Measurements from ENCODE around the gene TMEM59. TPM values are rescaled to one million over a fixed set of nuclear protein-coding genes. Genes with fewer than 3 reads are reported as not detected.

Gene TMEM59
- total RNA-seq, 1 donor from 2014 or later, result 103 TPM

- peaks cover 9% of the 10 kb centered on the region for H3K36me3 Mint-ChIP-seq (ENCODE audit: low read depth)
- H3K4me1 Mint-ChIP-seq, result no peaks in the 10 kb centered on the region
- H3K9me3 Mint-ChIP-seq, result no peaks in the 10 kb centered on the region
- no peak overlapping the region for H3K4me3 Mint-ChIP-seq
- no peak for TF ChIP-seq CTCF (IDR thresholded peaks at IDR 0.05)
- intact Hi-C loops (cut with micrococcal nuclease), result no loop called here
- ChIA-PET POLR2A (no interaction called here), CTCF (no interaction called here)
- H3K27me3 Mint-ChIP-seq, result no peaks in the 10 kb centered on the region
- ATAC-seq (ENCODE audit: low read depth) (no peak), DNase-seq (no peak)
- H3K27ac Mint-ChIP-seq, result no peak overlapping the region
These were observed 24.4 kb upstream of the TMEM59 start for GRCh38 chr1:54077359-54077758.

- no peak for DNase-seq
- H3K4me3 Mint-ChIP-seq, result no peak overlapping the region
- peak; percentile 88 for TF ChIP-seq CTCF (IDR thresholded peaks at IDR 0.05)
- peak; percentile 95 for ATAC-seq (ENCODE audit: low read depth)
- ChIA-PET POLR2A (interaction anchor here (0.9 to 1.0 kb wide), 2 partner anchors 18 to 337 kb away, joined by 3 to 4 read pairs; partner anchors contain the start of genes TCEANC2 and TMEM59), CTCF (interaction anchor here (1.0 to 2.7 kb wide), 4 partner anchors 337 to 740 kb away, joined by 4 to 29 read pairs (median 6); partner anchors contain the start of gene TTC22)
- intact Hi-C loops (cut with micrococcal nuclease), result loop anchor here (1.0 to 2.0 kb wide), 6 partner anchors 11 to 740 kb away; partner anchors contain the start of genes TCEANC2 and TMEM59
- no peaks in the 10 kb centered on the region for H3K4me1 Mint-ChIP-seq
- H3K27me3 Mint-ChIP-seq, result no peaks in the 10 kb centered on the region
- H3K36me3 Mint-ChIP-seq (ENCODE audit: low read depth), result peaks cover 16% of the 10 kb centered on the region
- H3K27ac Mint-ChIP-seq, result no peak overlapping the region
- no peaks in the 10 kb centered on the region for H3K9me3 Mint-ChIP-seq
These were observed 17.3 kb upstream of the TMEM59 start for GRCh38 chr1:54070171-54070837.

GRCh38 chr1:54069791-54070170, 16.8 kb upstream of the TMEM59 start:
- CTCF ChIA-PET, result interaction anchor here (1.0 to 2.7 kb wide), 4 partner anchors 12 to 740 kb away, joined by 3 to 29 read pairs (median 4); partner anchors contain the start of gene TTC22
- H3K9me3 Mint-ChIP-seq, result no peaks in the 10 kb centered on the region
- no peaks in the 10 kb centered on the region for H3K27me3 Mint-ChIP-seq
- intact Hi-C loops (cut with micrococcal nuclease), result loop anchor here (1.0 to 2.0 kb wide), 6 partner anchors 12 to 741 kb away; partner anchors contain the start of genes TCEANC2 and TMEM59
- ATAC-seq (ENCODE audit: low read depth), result peak; percentile 14
- peaks cover 16% of the 10 kb centered on the region for H3K36me3 Mint-ChIP-seq (ENCODE audit: low read depth)
- POLR2A ChIA-PET, result interaction anchor here (0.9 to 1.0 kb wide), 2 partner anchors 17 to 338 kb away, joined by 3 to 4 read pairs; partner anchors contain the start of genes TCEANC2 and TMEM59
- DNase-seq, result no peak
- no peaks in the 10 kb centered on the region for H3K4me1 Mint-ChIP-seq
- TF ChIP-seq CTCF (IDR thresholded peaks at IDR 0.05), result no peak
- H3K27ac Mint-ChIP-seq, result no peak overlapping the region
- no peak overlapping the region for H3K4me3 Mint-ChIP-seq

GRCh38 chr1:54064299-54064698, 11.3 kb upstream of the TMEM59 start:
- ATAC-seq (ENCODE audit: low read depth) (no peak), DNase-seq (no peak)
- TF ChIP-seq CTCF (IDR thresholded peaks at IDR 0.05), result no peak
- H3K4me3 Mint-ChIP-seq, result no peak overlapping the region
- ChIA-PET CTCF (no interaction called here), POLR2A (no interaction called here)
- H3K9me3 Mint-ChIP-seq, result no peaks in the 10 kb centered on the region
- H3K27me3 Mint-ChIP-seq, result no peaks in the 10 kb centered on the region
- intact Hi-C loops (cut with micrococcal nuclease), result no loop called here
- H3K27ac Mint-ChIP-seq, result no peak overlapping the region
- peaks cover 21% of the 10 kb centered on the region for H3K36me3 Mint-ChIP-seq (ENCODE audit: low read depth)
- H3K4me1 Mint-ChIP-seq, result no peaks in the 10 kb centered on the region

GRCh38 chr1:54054438-54054749, 1.4 kb upstream of the TMEM59 start:
- Mint-ChIP-seq H3K27me3 (no peaks in the 10 kb centered on the region), H3K4me1 (peaks cover 28% of the 10 kb centered on the region), H3K27ac (no peak overlapping the region), H3K9me3 (no peaks in the 10 kb centered on the region), H3K36me3 (ENCODE audit: low read depth) (peaks cover 24% of the 10 kb centered on the region), H3K4me3 (no peak overlapping the region)
- no peak for TF ChIP-seq CTCF (IDR thresholded peaks at IDR 0.05)
- ChIA-PET CTCF (interaction anchor here (2.5 kb wide), 1 partner anchor 435 kb away, joined by 12 read pairs; no protein-coding TSS in a partner anchor), POLR2A (interaction anchor here (1.9 to 4.6 kb wide), 3 partner anchors 109 to 352 kb away, joined by 7 to 44 read pairs (median 15); partner anchors contain the start of genes CYB5RL, IFT25, LRRC42 and MRPL37)
- intact Hi-C loops (cut with micrococcal nuclease), result loop anchor here (10.0 kb wide), 1 partner anchor 2000 kb away; the partner anchor contains the start of genes BTF3L4 and TXNDC12
- ATAC-seq (ENCODE audit: low read depth), result no peak
- no peak for DNase-seq
